ENCODE measurements around the gene TMEM14A.

The TMEM14A gene

GRCh38 chr6:52642368-52642767 is 28.5 kb upstream of the TMEM14A start:
- Histone ChIP-seq H3K18ac (ENCODE audit: low read length) (no peak overlapping the region), H2BK15ac (ENCODE audit: low read length) (no peak overlapping the region), H3K79me1 (ENCODE audit: low read depth, low read length) (no peaks in the 10 kb centered on the region), H4K91ac (ENCODE audit: low read depth, low read length, poor library complexity) (no peak overlapping the region), H3K4me1 (ENCODE audit: control insufficient read depth in 2 of 2, insufficient read depth in 1 of 2, low read depth in 1 of 2, low read length in 2 of 2) (peaks cover 1 to 9% of the 10 kb centered on the region in 2 donors), H3K27ac (replicated peaks; ENCODE audit: low read length) (no peak overlapping the region), H3K4me3 (ENCODE audit: low read length in 2 of 2) (no peak overlapping the region), H3K9ac (ENCODE audit: low read depth, low read length, poor library complexity) (no peak overlapping the region), H3K4ac (ENCODE audit: low read length) (no peak overlapping the region), H3K14ac (ENCODE audit: low read length) (no peak overlapping the region), H4K8ac (ENCODE audit: low read depth, low read length) (no peak overlapping the region), H2AK5ac (ENCODE audit: low read depth, low read length) (no peak overlapping the region), H2BK120ac (ENCODE audit: low read depth, low read length) (no peak overlapping the region), H3K36me3 (replicated peaks in 1 of 2; ENCODE audit: control insufficient read depth in 2 of 2, insufficient read depth in 2 of 2, low read length in 2 of 2) (no peaks in the 10 kb centered on the region), H2BK5ac (ENCODE audit: low read length) (no peak overlapping the region), H3K23ac (ENCODE audit: low read depth, low read length, poor library complexity) (no peak overlapping the region), H3K27me3 (ENCODE audit: control insufficient read depth in 3 of 3, insufficient read depth in 3 of 3, low read depth in 1 of 3, low read length in 3 of 3) (peaks cover 0 to 20% (median 0%) of the 10 kb centered on the region in 3 experiments), H2AFZ (ENCODE audit: low read length) (no peak overlapping the region), H3K4me2 (ENCODE audit: insufficient read depth, low read length, poor library complexity, severe bottlenecking) (no peak overlapping the region), H2BK12ac (ENCODE audit: low read length) (no peak overlapping the region), H3K9me3 (replicated peaks in 1 of 2; ENCODE audit: control insufficient read depth in 2 of 2, insufficient read depth in 1 of 2, low read depth in 1 of 2, low read length in 2 of 2) (no peaks in the 10 kb centered on the region)
- DNase-seq (ENCODE audit: low spot score), result no peak
- WGBS, 2 donors (ENCODE audit: extremely low coverage in 2 of 2, insufficient read length in 2 of 2, insufficient replicate concordance in 1 of 2), result no CpG with 5 or more reads among the region's 2 CpGs

GRCh38 chr6:52643158-52643557 is 27.8 kb upstream of the TMEM14A start:
- no peak overlapping the region for H2BK15ac ChIP-seq (ENCODE audit: low read length)
- no peak overlapping the region for H3K27ac ChIP-seq (replicated peaks; ENCODE audit: low read length)
- DNase-seq (ENCODE audit: low spot score), result no peak
- H4K91ac ChIP-seq (ENCODE audit: low read depth, low read length, poor library complexity), result no peak overlapping the region
- no peak overlapping the region for H3K4ac ChIP-seq (ENCODE audit: low read length)
- H2AK5ac ChIP-seq (ENCODE audit: low read depth, low read length), result no peak overlapping the region
- no peak overlapping the region for H3K4me3 ChIP-seq (ENCODE audit: low read length in 2 of 2)
- no peaks in the 10 kb centered on the region for H3K79me1 ChIP-seq (ENCODE audit: low read depth, low read length)
- H4K8ac ChIP-seq (ENCODE audit: low read depth, low read length), result no peak overlapping the region
- no peak overlapping the region for H2BK5ac ChIP-seq (ENCODE audit: low read length)
- peaks cover 0 to 20% (median 0%) of the 10 kb centered on the region in 3 experiments for H3K27me3 ChIP-seq (ENCODE audit: control insufficient read depth in 3 of 3, insufficient read depth in 3 of 3, low read depth in 1 of 3, low read length in 3 of 3)
- no CpG with 5 or more reads among the region's 3 CpGs for WGBS, 2 donors (ENCODE audit: extremely low coverage in 2 of 2, insufficient read length in 2 of 2, insufficient replicate concordance in 1 of 2)
- peaks cover 1 to 9% of the 10 kb centered on the region in 2 donors for H3K4me1 ChIP-seq (ENCODE audit: control insufficient read depth in 2 of 2, insufficient read depth in 1 of 2, low read depth in 1 of 2, low read length in 2 of 2)
- no peak overlapping the region for H2BK120ac ChIP-seq (ENCODE audit: low read depth, low read length)
- H3K23ac ChIP-seq (ENCODE audit: low read depth, low read length, poor library complexity), result no peak overlapping the region
- no peak overlapping the region for H3K9ac ChIP-seq (ENCODE audit: low read depth, low read length, poor library complexity)
- no peak overlapping the region for H3K14ac ChIP-seq (ENCODE audit: low read length)
- H2AFZ ChIP-seq (ENCODE audit: low read length), result peak overlapping the region; percentile 5
- H3K36me3 ChIP-seq (replicated peaks in 1 of 2; ENCODE audit: control insufficient read depth in 2 of 2, insufficient read depth in 2 of 2, low read length in 2 of 2), result no peaks in the 10 kb centered on the region
- no peak overlapping the region for H2BK12ac ChIP-seq (ENCODE audit: low read length)
- no peak overlapping the region for H3K4me2 ChIP-seq (ENCODE audit: insufficient read depth, low read length, poor library complexity, severe bottlenecking)
- no peak overlapping the region for H3K18ac ChIP-seq (ENCODE audit: low read length)
- H3K9me3 ChIP-seq (replicated peaks in 1 of 2; ENCODE audit: control insufficient read depth in 2 of 2, insufficient read depth in 1 of 2, low read depth in 1 of 2, low read length in 2 of 2), result no peaks in the 10 kb centered on the region

- Histone ChIP-seq H3K79me1 (ENCODE audit: low read depth, low read length) (no peaks in the 10 kb centered on the region), H4K8ac (ENCODE audit: low read depth, low read length) (no peak overlapping the region), H4K91ac (ENCODE audit: low read depth, low read length, poor library complexity) (no peak overlapping the region), H2AK5ac (ENCODE audit: low read depth, low read length) (no peak overlapping the region), H3K23ac (ENCODE audit: low read depth, low read length, poor library complexity) (no peak overlapping the region), H3K4ac (ENCODE audit: low read length) (no peak overlapping the region), H2BK12ac (ENCODE audit: low read length) (no peak overlapping the region), H3K4me1 (ENCODE audit: control insufficient read depth in 2 of 2, insufficient read depth in 1 of 2, low read depth in 1 of 2, low read length in 2 of 2) (peaks cover 1 to 9% of the 10 kb centered on the region in 2 donors), H3K18ac (ENCODE audit: low read length) (no peak overlapping the region), H2BK120ac (ENCODE audit: low read depth, low read length) (no peak overlapping the region), H3K4me3 (ENCODE audit: low read length in 2 of 2) (no peak overlapping the region), H2BK15ac (ENCODE audit: low read length) (no peak overlapping the region), H2BK5ac (ENCODE audit: low read length) (no peak overlapping the region), H2AFZ (ENCODE audit: low read length) (no peak overlapping the region), H3K9ac (ENCODE audit: low read depth, low read length, poor library complexity) (no peak overlapping the region), H3K27ac (replicated peaks; ENCODE audit: low read length) (no peak overlapping the region), H3K27me3 (ENCODE audit: control insufficient read depth in 3 of 3, insufficient read depth in 3 of 3, low read depth in 1 of 3, low read length in 3 of 3) (peaks cover 0 to 20% (median 0%) of the 10 kb centered on the region in 3 experiments), H3K4me2 (ENCODE audit: insufficient read depth, low read length, poor library complexity, severe bottlenecking) (no peak overlapping the region), H3K36me3 (replicated peaks in 1 of 2; ENCODE audit: control insufficient read depth in 2 of 2, insufficient read depth in 2 of 2, low read length in 2 of 2) (no peaks in the 10 kb centered on the region), H3K14ac (ENCODE audit: low read length) (no peak overlapping the region), H3K9me3 (replicated peaks in 1 of 2; ENCODE audit: control insufficient read depth in 2 of 2, insufficient read depth in 1 of 2, low read depth in 1 of 2, low read length in 2 of 2) (no peaks in the 10 kb centered on the region)
- no peak for DNase-seq (ENCODE audit: low spot score)
- WGBS, 2 donors (ENCODE audit: extremely low coverage in 2 of 2, insufficient read length in 2 of 2, insufficient replicate concordance in 1 of 2), result no CpG with 5 or more reads among the region's 4 CpGs
Measured at GRCh38 chr6:52644253-52644652, 26.7 kb upstream of the TMEM14A start.

- Histone ChIP-seq H3K9me3 (replicated peaks in 1 of 2; ENCODE audit: control insufficient read depth in 2 of 2, insufficient read depth in 1 of 2, low read depth in 1 of 2, low read length in 2 of 2) (no peaks in the 10 kb centered on the region), H2AK5ac (ENCODE audit: low read depth, low read length) (no peak overlapping the region), H3K79me1 (ENCODE audit: low read depth, low read length) (no peaks in the 10 kb centered on the region), H3K4me3 (ENCODE audit: low read length in 2 of 2) (no peak overlapping the region), H3K4me1 (ENCODE audit: control insufficient read depth in 2 of 2, insufficient read depth in 1 of 2, low read depth in 1 of 2, low read length in 2 of 2) (peaks cover 7 to 10% of the 10 kb centered on the region in 2 donors), H3K27me3 (ENCODE audit: control insufficient read depth in 3 of 3, insufficient read depth in 3 of 3, low read depth in 1 of 3, low read length in 3 of 3) (peaks cover 0 to 20% (median 0%) of the 10 kb centered on the region in 3 experiments), H3K4me2 (ENCODE audit: insufficient read depth, low read length, poor library complexity, severe bottlenecking) (no peak overlapping the region), H2AFZ (ENCODE audit: low read length) (no peak overlapping the region), H4K91ac (ENCODE audit: low read depth, low read length, poor library complexity) (no peak overlapping the region), H3K18ac (ENCODE audit: low read length) (no peak overlapping the region), H2BK120ac (ENCODE audit: low read depth, low read length) (no peak overlapping the region), H3K27ac (replicated peaks; ENCODE audit: low read length) (no peak overlapping the region), H3K4ac (ENCODE audit: low read length) (no peak overlapping the region), H3K36me3 (replicated peaks in 1 of 2; ENCODE audit: control insufficient read depth in 2 of 2, insufficient read depth in 2 of 2, low read length in 2 of 2) (no peaks in the 10 kb centered on the region), H3K9ac (ENCODE audit: low read depth, low read length, poor library complexity) (no peak overlapping the region), H2BK5ac (ENCODE audit: low read length) (no peak overlapping the region), H4K8ac (ENCODE audit: low read depth, low read length) (no peak overlapping the region), H2BK15ac (ENCODE audit: low read length) (no peak overlapping the region), H3K23ac (ENCODE audit: low read depth, low read length, poor library complexity) (no peak overlapping the region), H3K14ac (ENCODE audit: low read length) (no peak overlapping the region), H2BK12ac (ENCODE audit: low read length) (no peak overlapping the region)
- no peak for DNase-seq (ENCODE audit: low spot score)
- WGBS, 2 donors (ENCODE audit: extremely low coverage in 2 of 2, insufficient read length in 2 of 2, insufficient replicate concordance in 1 of 2), result no CpG with 5 or more reads among the region's 4 CpGs
Measured at GRCh38 chr6:52645976-52646375, 24.9 kb upstream of the TMEM14A start.

Measured in neuronal stem cell (in vitro differentiated cells).